D721Med (cell line): ENCODE data around the gene LRRC36.

Source experiments
- DNase-seq: peaks from one replicate; pipeline ENCODE4 v3.0.0; 2011; ENCODE audit warnings: low spot score; ENCODE audit not compliant: insufficient read length
- FAIRE-seq: peaks from 2 replicates; lab custom pipeline; 2011; peaks lifted over from hg19 to GRCh38; lab: Jason Lieb, UNC
- CTCF ChIP-seq: IDR thresholded peaks from 2 replicates; pipeline ENCODE4 v1.5.1; 2012; ENCODE audit warnings: mild to moderate bottlenecking, control low read depth; ENCODE audit not compliant: insufficient read depth; ENCODE audit errors: missing control alignments

Gene LRRC36

GRCh38 chr16:67395105-67395457 lies 68.5 kb downstream of the LRRC36 start:
- no peak for FAIRE-seq
- TF ChIP-seq CTCF = no peak
- no peak for DNase-seq

DNA sequence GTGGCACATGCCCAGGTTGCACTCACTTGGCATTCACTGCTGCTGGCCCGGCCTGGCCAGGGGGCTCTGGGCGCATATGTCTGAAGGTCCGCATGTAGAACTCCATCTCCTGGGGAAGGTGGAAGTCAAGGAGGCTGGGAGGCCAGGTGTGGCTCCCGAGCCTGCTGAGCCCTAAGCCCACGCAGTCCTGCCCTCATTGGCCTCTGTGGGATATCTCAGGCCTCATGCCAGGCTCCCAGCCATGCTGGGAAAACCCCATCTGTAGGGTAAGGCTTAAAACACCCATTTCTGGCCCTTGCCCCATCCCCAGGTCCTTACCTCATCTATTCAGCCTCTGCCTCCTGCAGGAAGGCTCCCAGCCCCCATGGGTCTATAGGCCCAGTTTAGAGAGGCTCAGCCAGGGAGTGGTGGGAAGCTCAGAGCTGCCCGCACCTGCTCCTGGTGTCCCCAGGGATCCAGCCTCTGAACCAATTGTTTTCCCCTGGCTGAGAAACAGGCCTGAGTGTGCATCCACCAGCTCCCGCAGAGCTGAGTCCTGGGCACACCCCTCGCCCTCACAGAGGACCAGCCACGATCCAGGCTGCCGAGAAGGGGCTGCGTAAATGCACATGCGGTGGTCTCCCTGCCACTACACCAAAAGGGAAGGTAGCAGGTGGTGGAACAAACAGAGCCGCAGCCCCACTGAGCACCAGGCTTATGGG lies 69.0 kb downstream of the LRRC36 start:
- no peak for TF ChIP-seq CTCF
- DNase-seq (peak; percentile 31), FAIRE-seq (no peak)

DNA sequence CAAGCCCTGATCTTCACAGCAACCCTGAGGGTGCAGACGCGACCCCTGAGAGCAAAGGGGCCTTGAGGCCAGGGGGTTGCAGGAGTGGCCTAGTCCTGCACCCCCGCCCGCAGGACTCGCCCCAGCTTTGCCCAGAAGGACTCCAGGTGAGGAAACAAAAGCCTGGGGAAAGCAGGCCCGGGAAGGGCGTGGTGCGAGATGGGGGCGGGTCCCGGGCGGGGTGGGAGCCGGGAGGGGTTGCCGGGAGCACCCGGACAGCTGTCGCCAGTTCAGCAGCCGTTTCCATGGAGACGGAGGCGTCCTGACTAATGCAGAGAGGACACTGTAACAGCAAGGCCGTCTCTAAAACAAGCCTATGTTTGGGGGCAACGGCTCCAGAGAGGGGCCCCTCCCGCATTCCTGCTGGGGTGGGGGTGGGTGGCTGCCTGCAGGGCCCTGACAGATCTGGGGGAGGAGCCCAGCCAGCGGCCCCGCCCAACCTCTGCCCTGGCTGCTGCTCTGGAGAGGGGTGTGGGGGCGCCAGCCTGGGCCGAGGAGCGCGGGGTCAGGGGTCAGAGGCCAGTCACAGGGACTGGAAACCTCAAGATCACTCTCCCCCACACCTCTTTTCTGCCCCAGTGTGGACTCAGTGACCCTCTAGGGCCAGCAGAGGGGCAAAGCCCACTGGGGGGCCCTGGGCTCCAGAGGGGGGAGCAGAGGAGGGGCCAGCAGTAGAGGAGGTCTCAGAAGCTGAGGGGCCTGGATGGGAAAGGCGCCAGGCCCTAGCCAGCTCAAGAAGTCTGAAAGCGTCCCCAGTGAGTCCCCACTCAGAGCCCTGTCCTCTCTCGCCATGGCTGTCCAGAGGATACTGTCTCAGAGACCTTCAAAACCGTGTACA lies 69.8 kb downstream of the LRRC36 start:
- no peak for TF ChIP-seq CTCF
- FAIRE-seq = no peak
- DNase-seq = peak; percentile 55

DNA sequence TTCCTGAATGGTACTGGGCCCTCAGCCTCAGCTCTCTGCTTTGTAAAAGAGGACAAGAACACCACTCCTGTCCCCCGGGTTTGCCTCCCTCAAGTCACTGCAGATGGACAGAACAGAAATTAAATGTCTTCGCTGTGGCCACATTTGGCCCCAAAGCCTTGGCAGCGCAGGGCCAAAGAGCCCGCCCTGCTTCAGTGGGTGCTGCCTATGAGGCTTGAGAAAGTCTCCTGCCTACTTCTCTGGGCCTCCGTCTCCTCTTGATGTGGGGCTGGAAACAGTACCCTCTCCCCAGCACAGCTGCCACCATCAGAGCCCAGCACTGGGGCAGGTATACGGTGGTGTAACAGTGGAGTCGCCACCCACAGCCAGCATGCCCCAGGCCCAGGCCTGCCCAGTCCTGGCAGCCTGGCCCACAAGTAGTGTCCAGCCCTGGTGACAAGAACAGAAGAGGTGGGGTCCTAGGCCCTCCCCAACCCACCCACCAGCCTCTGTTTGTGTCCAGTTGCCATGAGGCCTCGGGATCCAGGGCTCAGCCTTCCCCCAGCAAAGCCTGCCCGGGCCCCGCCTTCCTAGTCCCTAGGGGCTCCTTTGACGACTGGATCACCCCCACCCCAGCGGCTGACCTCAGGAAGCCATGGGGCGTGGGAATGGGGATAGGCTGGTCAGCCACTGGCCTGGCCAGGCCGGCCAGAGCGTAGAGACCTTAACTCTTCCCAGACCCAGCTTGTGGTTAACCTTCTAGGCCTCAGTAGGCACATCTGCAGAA lies 70.6 kb downstream of the LRRC36 start:
- DNase-seq = no peak
- no peak for TF ChIP-seq CTCF
- no peak for FAIRE-seq

DNA sequence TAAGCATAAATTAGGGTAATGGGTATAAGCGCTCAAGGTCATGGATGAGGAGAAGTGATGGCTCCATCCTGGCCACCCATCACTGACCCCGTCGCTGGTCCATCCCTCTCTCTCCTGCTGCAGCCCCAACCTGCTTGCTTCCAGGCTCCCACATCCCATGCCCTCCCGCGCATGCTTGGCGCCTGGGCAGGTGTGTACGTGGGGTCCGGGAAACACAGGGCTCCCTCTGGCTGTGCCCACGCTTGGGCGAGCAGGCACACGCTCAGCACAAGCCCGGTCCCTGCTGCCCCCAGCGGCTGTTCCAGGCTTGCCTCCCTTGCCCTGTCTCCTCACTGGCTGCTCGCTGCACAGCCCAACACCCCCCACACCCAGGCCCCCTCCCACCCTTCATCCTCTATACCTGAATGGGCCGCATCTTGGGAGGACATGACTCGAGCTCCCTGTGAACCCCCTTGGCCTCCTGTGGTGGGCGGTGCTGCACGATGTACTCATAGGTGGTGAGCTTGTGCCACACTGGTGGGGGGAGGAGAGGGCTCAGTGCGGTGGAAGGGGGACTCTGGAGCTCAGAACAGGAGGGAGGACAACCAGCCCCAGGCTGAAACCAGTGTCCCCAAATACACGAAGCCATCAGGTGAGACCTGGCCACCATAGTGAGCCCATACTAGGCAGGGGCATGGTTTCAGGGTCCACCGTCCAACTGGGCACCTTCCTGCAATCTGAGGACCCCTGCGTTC lies 71.4 kb downstream of the LRRC36 start:
- DNase-seq = no peak
- no peak for FAIRE-seq
- TF ChIP-seq CTCF = no peak

GRCh38 chr16:67398546-67399217 lies 72.1 kb downstream of the LRRC36 start:
- TF ChIP-seq CTCF = no peak
- DNase-seq (no peak), FAIRE-seq (no peak)
